Kidney tubule cell (primary cell): ENCODE results near the gene GGCT.
"Not testable (repeated sequence)": the region's sequence is repeated elsewhere in the genome, so short reads cannot be mapped to it uniquely, and the experiment has no call there.

ENCODE experiments used
- DNase-seq: peaks from one replicate; pipeline ENCODE4 v3.0.0-alpha.2; 2018; ENCODE audit warnings: low spot score

The GGCT gene

GRCh38 chr7:30515761-30516160 lies 11.1 kb upstream of the GGCT start:
- DNase-seq: no peak

DNA sequence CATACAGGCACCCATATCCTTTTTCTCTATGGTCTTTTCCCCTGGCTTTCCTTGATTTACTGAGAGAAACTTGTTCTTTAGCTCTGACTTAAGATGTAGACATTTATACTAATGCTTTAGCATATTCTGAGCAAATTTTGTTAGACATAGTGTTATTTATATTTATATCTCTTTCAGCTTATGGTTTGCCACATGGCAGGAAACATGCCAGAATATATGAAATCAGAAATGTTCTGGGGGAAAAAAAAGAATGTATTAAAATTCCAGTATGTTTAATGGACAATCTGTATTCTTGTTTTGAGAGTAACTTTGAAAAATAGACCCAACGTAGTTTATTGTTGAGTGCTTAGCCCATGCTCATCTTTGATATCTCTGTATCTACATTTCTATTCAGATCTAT lies 10.1 kb upstream of the GGCT start:
- no peak for DNase-seq

GRCh38 chr7:30514177-30514576 lies 9.5 kb upstream of the GGCT start:
- no peak for DNase-seq

GRCh38 chr7:30513762-30514161 lies 9.1 kb upstream of the GGCT start:
- DNase-seq: no peak

DNA sequence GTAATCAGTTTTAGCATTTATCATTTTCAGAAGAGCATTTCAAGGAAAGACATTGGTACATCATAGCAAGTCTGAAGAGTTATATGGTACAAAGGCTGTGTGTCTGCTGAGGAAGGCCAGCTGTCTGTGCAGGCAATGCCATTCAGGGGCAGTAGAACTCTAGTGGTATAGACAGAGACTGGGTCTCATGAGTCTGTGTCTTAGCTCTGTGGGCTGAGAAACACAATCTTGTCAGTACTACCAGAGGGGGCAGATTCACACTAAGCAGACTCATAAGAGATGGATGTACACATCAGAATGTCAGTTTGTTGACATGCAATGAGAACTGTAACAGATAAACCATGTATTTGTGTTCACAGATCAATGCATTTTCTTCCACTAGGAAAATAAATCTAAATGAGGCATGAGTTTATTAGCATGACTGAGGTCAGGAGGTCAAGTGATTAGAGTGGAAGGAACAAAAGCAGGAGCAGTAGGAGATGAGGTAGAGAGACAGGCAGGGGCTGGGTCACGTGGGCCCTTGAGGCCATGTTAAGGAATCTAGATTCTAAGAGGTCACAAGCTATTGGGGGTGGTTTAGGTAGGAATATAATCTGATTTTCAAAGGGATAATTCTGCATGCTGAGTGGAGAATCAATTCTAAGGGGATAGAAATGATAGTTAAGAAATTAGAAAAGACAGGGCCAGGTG lies 7.5 kb upstream of the GGCT start:
- DNase-seq: no peak

DNA sequence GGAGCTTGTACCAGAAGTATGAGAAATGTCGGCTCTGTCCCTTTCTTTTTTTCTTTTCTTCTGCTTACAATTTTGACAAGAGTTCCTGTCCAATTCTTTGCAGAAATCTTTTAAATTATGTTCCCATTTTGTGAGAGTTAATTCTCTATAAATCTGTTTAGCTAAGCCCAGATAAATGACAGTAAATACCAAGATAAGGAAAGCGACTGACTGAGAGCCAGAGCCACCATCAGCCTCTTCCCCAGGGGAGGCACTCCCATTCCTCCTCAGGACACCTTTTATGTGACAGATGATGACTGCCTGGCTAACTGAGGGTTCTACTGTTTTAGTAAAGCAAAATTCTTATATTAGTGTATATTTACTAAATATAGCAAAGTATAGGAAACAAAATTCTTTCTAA lies 6.9 kb upstream of the GGCT start:
- DNase-seq: no peak

DNA sequence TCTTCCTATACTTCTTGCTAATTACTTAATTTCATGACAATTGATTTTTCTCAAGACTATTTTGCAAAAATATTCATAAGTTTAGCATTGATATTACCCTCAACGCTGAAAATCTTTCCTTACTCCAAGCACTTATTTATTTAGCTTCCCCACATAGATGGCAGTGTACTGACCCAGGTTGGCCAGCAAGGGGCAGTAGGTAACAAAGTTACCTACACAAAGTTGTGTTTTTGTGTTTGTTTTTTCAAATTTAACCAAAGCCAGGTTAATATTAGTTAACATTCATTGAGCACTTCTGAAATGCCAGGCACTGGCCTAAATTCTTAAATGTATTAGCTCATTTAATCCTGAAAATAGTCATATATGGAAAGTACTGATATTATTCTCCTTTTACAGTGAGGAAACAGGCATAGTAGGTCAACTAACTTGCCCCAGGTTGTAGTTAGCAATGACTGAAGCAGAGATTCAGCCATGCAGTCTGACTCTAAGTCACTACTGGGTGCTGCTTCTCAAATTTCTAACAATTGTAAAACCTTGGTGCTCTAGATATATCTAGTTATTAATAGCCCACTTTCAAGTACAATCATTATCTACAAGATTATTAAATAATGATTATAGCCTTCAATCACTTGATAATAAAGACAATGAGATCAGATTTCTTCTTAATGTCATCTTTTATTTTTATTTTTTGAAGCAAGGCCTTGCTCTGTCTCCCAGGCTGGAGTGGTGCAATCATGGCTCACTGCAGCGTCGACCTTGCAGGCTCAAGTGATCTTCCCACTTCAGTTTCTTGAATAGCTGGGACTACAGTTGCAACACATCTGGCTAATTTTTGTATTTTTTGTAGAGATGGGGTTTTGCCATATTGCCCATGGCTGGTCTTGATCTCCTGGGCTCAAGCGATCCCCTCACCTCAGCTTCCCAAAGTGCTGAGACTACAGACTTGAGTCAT lies 5.8 kb upstream of the GGCT start:
- DNase-seq: peak; percentile 63

DNA sequence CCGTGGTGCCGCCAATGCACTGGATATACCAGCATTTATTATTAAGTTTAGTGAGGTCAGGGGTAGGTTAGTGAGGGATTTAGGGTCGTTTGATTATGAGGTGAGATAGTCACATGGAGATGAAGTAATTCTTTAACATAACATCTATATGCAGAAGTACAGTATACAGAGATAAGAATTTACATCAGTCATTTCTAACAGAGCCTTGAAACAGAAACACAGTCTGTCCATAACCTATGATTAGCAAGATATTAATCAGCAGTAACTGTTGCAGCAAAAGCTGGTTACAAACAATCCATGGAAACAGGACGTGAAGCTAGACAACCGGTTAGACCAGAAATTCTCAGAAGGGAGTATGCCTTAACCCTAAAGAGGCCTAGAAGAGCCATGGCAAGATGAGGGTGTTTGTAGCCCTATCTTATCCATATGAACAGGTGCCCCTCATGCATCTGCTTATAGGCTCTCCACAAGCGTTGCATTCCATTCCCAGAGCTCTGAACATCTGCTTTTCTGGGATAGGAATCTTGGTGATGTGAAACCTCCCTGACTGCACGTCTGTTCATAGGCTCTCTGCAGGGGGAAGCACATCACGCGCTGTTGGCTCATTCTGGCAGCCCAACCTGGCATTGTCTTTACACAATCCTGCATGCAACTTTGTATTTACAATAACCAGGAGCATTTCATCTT lies 4.7 kb upstream of the GGCT start:
- not testable (repeated sequence) for DNase-seq

DNA sequence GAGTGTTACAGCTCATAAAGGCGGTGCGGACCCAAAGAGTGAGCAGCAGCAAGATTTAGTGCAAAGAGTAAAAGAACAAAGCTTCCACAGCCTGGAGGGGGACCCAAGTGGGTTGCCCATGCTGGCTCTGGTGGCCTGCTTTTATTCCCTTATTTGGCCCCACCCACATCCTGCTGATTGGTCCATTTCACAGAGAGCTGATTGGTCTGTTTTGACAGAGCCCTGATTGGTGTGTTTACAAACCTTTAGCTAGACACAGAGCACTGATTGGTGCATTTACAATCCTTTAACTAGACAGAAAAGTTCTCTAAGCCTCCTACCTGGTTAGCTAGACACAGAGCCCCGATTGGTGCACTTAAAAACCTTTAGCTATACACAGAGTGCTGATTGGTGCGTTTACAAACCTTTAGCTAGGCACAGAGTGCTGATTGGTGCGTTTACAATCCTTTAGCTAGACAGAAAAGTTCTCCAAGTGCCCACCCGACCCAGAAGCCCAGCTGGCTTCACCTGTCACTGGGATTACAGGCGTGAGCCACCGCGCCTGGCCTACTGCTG lies 2.8 kb upstream of the GGCT start:
- DNase-seq: not testable (repeated sequence)

GRCh38 chr7:30505174-30505697 lies 607 bp upstream of the GGCT start:
- no peak for DNase-seq

GRCh38 chr7:30503274-30504212 lies 1.1 kb downstream of the GGCT start:
- no peak for DNase-seq

GRCh38 chr7:30502470-30503251 lies 2.0 kb downstream of the GGCT start:
- DNase-seq: no peak

DNA sequence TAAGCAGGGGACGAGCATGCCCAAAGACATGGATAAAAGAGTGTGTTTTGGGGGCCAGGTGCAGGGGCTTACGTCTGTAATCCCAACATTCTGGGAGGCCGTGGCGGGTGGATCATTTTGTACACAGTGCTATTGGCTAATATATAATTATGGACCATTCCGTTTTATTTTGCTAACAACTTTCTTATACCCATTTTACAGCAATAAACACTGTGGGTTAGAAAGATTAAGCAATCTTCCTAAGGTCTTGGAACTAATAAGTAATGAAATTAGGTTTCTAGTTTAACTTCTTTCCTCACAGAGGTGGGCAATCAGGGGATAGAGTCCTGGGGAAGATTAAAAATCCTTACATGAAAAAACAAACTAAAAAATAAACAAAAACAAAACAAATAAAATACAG lies 3.4 kb downstream of the GGCT start:
- no peak for DNase-seq

- no peak for DNase-seq
Observed at GRCh38 chr7:30493228-30493627, 11.4 kb downstream of the GGCT start.

- DNase-seq: no peak
Observed at GRCh38 chr7:30491417-30491816, 13.2 kb downstream of the GGCT start.

DNA sequence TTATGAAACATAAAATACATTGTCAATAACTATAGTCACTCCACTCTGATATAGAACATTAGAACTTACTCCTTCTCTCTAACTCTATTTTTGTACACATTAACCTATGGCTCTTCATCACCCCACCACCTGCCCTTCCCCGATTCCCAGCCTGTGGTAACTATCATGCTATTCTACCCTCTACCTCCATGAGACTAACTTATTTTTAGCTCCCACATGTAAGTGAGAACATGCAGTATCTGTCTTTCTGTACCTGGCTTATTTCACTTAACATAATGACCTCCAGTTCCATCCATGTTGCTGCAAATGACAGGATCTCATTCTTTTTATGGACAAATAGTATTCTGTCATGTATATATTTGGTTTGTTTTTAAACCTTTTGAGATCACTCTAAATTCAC lies 17.3 kb downstream of the GGCT start:
- no peak for DNase-seq

GRCh38 chr7:30485667-30486066 lies 19.0 kb downstream of the GGCT start:
- no peak for DNase-seq

DNA sequence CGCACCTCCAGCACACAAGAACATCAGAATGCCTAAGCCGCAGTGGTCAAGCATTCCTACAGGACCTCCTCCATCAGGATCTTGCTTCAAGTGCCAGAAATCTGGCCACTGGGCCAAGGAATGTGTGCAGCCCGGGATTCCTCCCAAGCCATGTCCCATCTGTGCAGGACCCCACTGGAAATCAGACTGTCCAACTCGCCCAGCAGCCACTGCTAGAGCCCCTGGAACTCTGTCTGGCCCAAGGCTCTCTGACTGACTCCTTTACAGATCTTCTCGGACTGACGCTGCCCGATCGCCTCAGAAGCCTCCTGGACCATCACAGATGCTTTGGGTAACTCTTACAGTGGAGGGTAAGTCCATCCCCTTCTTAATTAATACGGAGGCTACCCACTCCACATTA lies 23.2 kb downstream of the GGCT start:
- not testable (repeated sequence) for DNase-seq

GRCh38 chr7:30479202-30480120 lies 25.2 kb downstream of the GGCT start:
- DNase-seq: peak; percentile 39
